Measurements from ENCODE around the gene LARP1. TPM values are rescaled to one million over a fixed set of nuclear protein-coding genes. Genes with fewer than 3 reads are reported as not detected.

Gene LARP1
- total and polyA plus RNA-seq, 9 donors, result 38.1 to 249 (median 146) TPM

GRCh38 chr5:154860123-154860522 is 104.9 kb downstream of the LARP1 start:
- TF ChIP-seq EP300 (IDR thresholded peaks at IDR 0.05) (no peak), CTCF (IDR thresholded peaks at IDR 0.05) (no peak), POLR2A (IDR thresholded peaks at IDR 0.05) (no peak)
- peaks cover 11% of the 10 kb centered on the region for H3K4me1 ChIP-seq (ENCODE audit: insufficient read depth)
- no peaks in the 10 kb centered on the region for H3K27me3 ChIP-seq
- WGBS, 3 donors, result 10 to 26% (median 14%) methylated on average over 5 of the region's 5 CpGs
- peak in 2 of 5 donors; percentile 23 to 41 for DNase-seq
- peak overlapping the region; percentile 63 for H3K4me3 ChIP-seq
- H3K9me3 ChIP-seq, result no peaks in the 10 kb centered on the region
- no peaks in the 10 kb centered on the region for H3K36me3 ChIP-seq
- intact Hi-C loops (cut with DNase I), result loop anchor here in 1 of 4 donors (10.0 kb wide), 1 partner anchor 75 kb away; the partner anchor contains the start of gene GEMIN5
- H3K27ac ChIP-seq, result no peak overlapping the region

- no peak for DNase-seq
- Histone ChIP-seq H3K4me1 (ENCODE audit: insufficient read depth) (peaks cover 11% of the 10 kb centered on the region), H3K36me3 (no peaks in the 10 kb centered on the region), H3K27me3 (no peaks in the 10 kb centered on the region), H3K4me3 (no peak overlapping the region), H3K27ac (no peak overlapping the region), H3K9me3 (no peaks in the 10 kb centered on the region)
- intact Hi-C loops (cut with DNase I), result loop anchor here in 1 of 4 donors (10.0 kb wide), 1 partner anchor 74 kb away; the partner anchor contains the start of gene GEMIN5
- WGBS, 3 donors, result 7 to 18% (median 7%) methylated on average over 4 of the region's 4 CpGs
- TF ChIP-seq EP300 (IDR thresholded peaks at IDR 0.05) (no peak), POLR2A (IDR thresholded peaks at IDR 0.05) (no peak), CTCF (IDR thresholded peaks at IDR 0.05) (no peak)
These were observed 105.6 kb downstream of the LARP1 start for GRCh38 chr5:154860765-154861164.

- no peak for DNase-seq
- TF ChIP-seq EP300 (IDR thresholded peaks at IDR 0.05) (no peak), POLR2A (IDR thresholded peaks at IDR 0.05) (no peak), CTCF (IDR thresholded peaks at IDR 0.05) (no peak)
- intact Hi-C loops (cut with DNase I), result loop anchor here in 1 of 4 donors (10.0 kb wide), 1 partner anchor 73 kb away; the partner anchor contains the start of gene GEMIN5
- no peak overlapping the region for H3K4me3 ChIP-seq
- no peaks in the 10 kb centered on the region for H3K9me3 ChIP-seq
- no peaks in the 10 kb centered on the region for H3K36me3 ChIP-seq
- no peaks in the 10 kb centered on the region for H3K27me3 ChIP-seq
- WGBS, 3 donors, result 46 to 77% (median 64%) methylated on average over 8 of the region's 8 CpGs
- H3K27ac ChIP-seq, result no peak overlapping the region
- peaks cover 11% of the 10 kb centered on the region for H3K4me1 ChIP-seq (ENCODE audit: insufficient read depth)
These were observed 106.8 kb downstream of the LARP1 start for GRCh38 chr5:154861946-154862345.

GRCh38 chr5:154862766-154863165 is 107.6 kb downstream of the LARP1 start:
- H3K9me3 ChIP-seq, result no peaks in the 10 kb centered on the region
- no peak overlapping the region for H3K27ac ChIP-seq
- peaks cover 11% of the 10 kb centered on the region for H3K4me1 ChIP-seq (ENCODE audit: insufficient read depth)
- intact Hi-C loops (cut with DNase I), result loop anchor here in 1 of 4 donors (10.0 kb wide), 1 partner anchor 72 kb away; the partner anchor contains the start of gene GEMIN5
- H3K4me3 ChIP-seq, result no peak overlapping the region
- 71 to 74% (median 72%) methylated on average over 2 of the region's 2 CpGs for WGBS, 3 donors
- no peaks in the 10 kb centered on the region for H3K36me3 ChIP-seq
- no peak for DNase-seq
- TF ChIP-seq POLR2A (IDR thresholded peaks at IDR 0.05), result no peak
- no peak for TF ChIP-seq EP300 (IDR thresholded peaks at IDR 0.05)
- no peak for TF ChIP-seq CTCF (IDR thresholded peaks at IDR 0.05)
- H3K27me3 ChIP-seq, result no peaks in the 10 kb centered on the region
